Stimulated activated naive CD8-positive, alpha-beta T cell treated with anti-CD3 and anti-CD28 coated beads, Interleukin-15, amount 100 ng/mL, for 72 hours (primary cell): ENCODE data around the gene EEA1.

Experiments
- ATAC-seq: fragments of 150-1000 bp; cut with Tn5 transposase; 2 replicates; pipeline ENCODE4 v1.10.0; 2021; ENCODE audit warnings: mild to moderate bottlenecking, moderate library complexity
- DNase-seq, 2 donors: peaks; one replicate each; pipeline ENCODE4 v3.0.0; 2021 to 2022
- H3K27ac Mint-ChIP-seq, 2 donors: one replicate each; pipeline ENCODE4 v1.8.0; 2022; ENCODE audit warnings: mild to moderate bottlenecking in 2 of 2, mixed read lengths in 2 of 2, moderate library complexity in 2 of 2
- H3K27me3 Mint-ChIP-seq: one replicate; pipeline ENCODE4 v1.8.0; 2022; ENCODE audit warnings: mixed read lengths
- H3K4me1 Mint-ChIP-seq: one replicate; pipeline ENCODE4 v1.8.0; 2022; ENCODE audit warnings: mild to moderate bottlenecking, mixed read lengths
- H3K4me3 Mint-ChIP-seq, 2 donors: one replicate each; pipeline ENCODE4 v1.8.0; 2022; ENCODE audit warnings: mild to moderate bottlenecking in 2 of 2, mixed read lengths in 2 of 2, moderate library complexity in 1 of 2
- H3K9me3 Mint-ChIP-seq, 2 donors: one replicate each; pipeline ENCODE4 v1.8.0; 2022; ENCODE audit warnings: mixed read lengths in 2 of 2

The EEA1 gene

GRCh38 chr12:92947589-92948215, 18.6 kb upstream of the EEA1 start:
- DNase-seq (no peak), ATAC-seq (no peak)
- Mint-ChIP-seq H3K4me1 (no peaks in the 10 kb centered on the region), H3K4me3 (no peak overlapping the region), H3K27ac (peak overlapping the region in 1 of 2 donors; percentile 23), H3K27me3 (peaks cover 7% of the 10 kb centered on the region), H3K9me3 (no peaks in the 10 kb centered on the region)

GRCh38 chr12:92945659-92946220, 16.6 kb upstream of the EEA1 start:
- ATAC-seq: no peak
- Mint-ChIP-seq H3K4me1 (no peaks in the 10 kb centered on the region), H3K27me3 (peaks cover 7% of the 10 kb centered on the region), H3K9me3 (no peaks in the 10 kb centered on the region), H3K27ac (no peak overlapping the region), H3K4me3 (no peak overlapping the region)
- DNase-seq: no peak

GRCh38 chr12:92943482-92944250, 14.6 kb upstream of the EEA1 start:
- Mint-ChIP-seq H3K27ac (no peak overlapping the region), H3K27me3 (no peaks in the 10 kb centered on the region), H3K4me3 (no peak overlapping the region), H3K4me1 (no peaks in the 10 kb centered on the region), H3K9me3 (no peaks in the 10 kb centered on the region)
- no peak for ATAC-seq
- no peak for DNase-seq

GRCh38 chr12:92942905-92943304, 13.8 kb upstream of the EEA1 start:
- Mint-ChIP-seq H3K4me3 (no peak overlapping the region), H3K4me1 (no peaks in the 10 kb centered on the region), H3K9me3 (no peaks in the 10 kb centered on the region), H3K27ac (no peak overlapping the region), H3K27me3 (no peaks in the 10 kb centered on the region)
- DNase-seq (no peak), ATAC-seq (no peak)

- no peaks in the 10 kb centered on the region for H3K4me1 Mint-ChIP-seq
- no peak overlapping the region for H3K27ac Mint-ChIP-seq
- no peaks in the 10 kb centered on the region for H3K27me3 Mint-ChIP-seq
- no peak overlapping the region for H3K4me3 Mint-ChIP-seq
- no peak for DNase-seq
- ATAC-seq: no peak
- H3K9me3 Mint-ChIP-seq: no peaks in the 10 kb centered on the region
Measured at GRCh38 chr12:92939116-92939515, 10.0 kb upstream of the EEA1 start.

- ATAC-seq (no peak), DNase-seq (no peak)
- no peaks in the 10 kb centered on the region for H3K4me1 Mint-ChIP-seq
- no peaks in the 10 kb centered on the region for H3K27me3 Mint-ChIP-seq
- no peak overlapping the region for H3K4me3 Mint-ChIP-seq
- H3K27ac Mint-ChIP-seq: no peak overlapping the region
- H3K9me3 Mint-ChIP-seq: no peaks in the 10 kb centered on the region
Measured at GRCh38 chr12:92938638-92939037, 9.5 kb upstream of the EEA1 start.

GRCh38 chr12:92938018-92938417, 8.9 kb upstream of the EEA1 start:
- H3K27ac Mint-ChIP-seq: no peak overlapping the region
- H3K9me3 Mint-ChIP-seq: no peaks in the 10 kb centered on the region
- no peaks in the 10 kb centered on the region for H3K4me1 Mint-ChIP-seq
- peak; percentile 46 for ATAC-seq
- H3K27me3 Mint-ChIP-seq: no peaks in the 10 kb centered on the region
- DNase-seq: no peak
- H3K4me3 Mint-ChIP-seq: no peak overlapping the region

- Mint-ChIP-seq H3K4me3 (no peak overlapping the region), H3K27me3 (no peaks in the 10 kb centered on the region), H3K4me1 (peaks cover 7% of the 10 kb centered on the region), H3K27ac (no peak overlapping the region), H3K9me3 (no peaks in the 10 kb centered on the region)
- ATAC-seq: no peak
- no peak for DNase-seq
Measured at GRCh38 chr12:92933606-92934005, 4.5 kb upstream of the EEA1 start.

GRCh38 chr12:92930421-92930820, 1.3 kb upstream of the EEA1 start:
- Mint-ChIP-seq H3K27ac (peak overlapping the region in 1 of 2 donors; percentile 91), H3K4me1 (peaks cover 27% of the 10 kb centered on the region), H3K9me3 (no peaks in the 10 kb centered on the region), H3K4me3 (peak overlapping the region in 1 of 2 donors; percentile 90), H3K27me3 (no peaks in the 10 kb centered on the region)
- ATAC-seq (no peak), DNase-seq (no peak)

GRCh38 chr12:92929983-92930382, 888 bp upstream of the EEA1 start:
- DNase-seq (no peak), ATAC-seq (no peak)
- Mint-ChIP-seq H3K27me3 (no peaks in the 10 kb centered on the region), H3K27ac (peak overlapping the region; percentile 89 to 91), H3K4me3 (peak overlapping the region; percentile 90), H3K9me3 (no peaks in the 10 kb centered on the region), H3K4me1 (peaks cover 32% of the 10 kb centered on the region)

- peak overlapping the region; percentile 98 to 99 for H3K27ac Mint-ChIP-seq
- ATAC-seq: peak; percentile 61
- peak overlapping the region; percentile 88 to 89 for H3K4me3 Mint-ChIP-seq
- H3K9me3 Mint-ChIP-seq: no peaks in the 10 kb centered on the region
- DNase-seq: peak; percentile 65 to 71
- peaks cover 40% of the 10 kb centered on the region for H3K4me1 Mint-ChIP-seq
- H3K27me3 Mint-ChIP-seq: no peaks in the 10 kb centered on the region
Measured at GRCh38 chr12:92928421-92928961, 604 bp downstream of the EEA1 start.

- DNase-seq (no peak), ATAC-seq (no peak)
- Mint-ChIP-seq H3K4me1 (peaks cover 44% of the 10 kb centered on the region), H3K27me3 (no peaks in the 10 kb centered on the region), H3K27ac (peak overlapping the region; percentile 98 to 99), H3K4me3 (peak overlapping the region; percentile 80 to 89), H3K9me3 (no peaks in the 10 kb centered on the region)
Measured at GRCh38 chr12:92927436-92928281, 1.4 kb downstream of the EEA1 start.

GRCh38 chr12:92927055-92927435, 2.0 kb downstream of the EEA1 start:
- peak; percentile 26 for ATAC-seq
- Mint-ChIP-seq H3K27ac (peak overlapping the region; percentile 98 to 99), H3K9me3 (no peaks in the 10 kb centered on the region), H3K27me3 (no peaks in the 10 kb centered on the region), H3K4me3 (peak overlapping the region; percentile 80 to 89), H3K4me1 (peaks cover 48% of the 10 kb centered on the region)
- peak; percentile 33 to 50 for DNase-seq

- Mint-ChIP-seq H3K4me1 (peaks cover 52% of the 10 kb centered on the region), H3K9me3 (no peaks in the 10 kb centered on the region), H3K27me3 (no peaks in the 10 kb centered on the region), H3K27ac (peak overlapping the region in 1 of 2 donors; percentile 65), H3K4me3 (peak overlapping the region; percentile 80 to 89)
- DNase-seq (no peak), ATAC-seq (no peak)
Measured at GRCh38 chr12:92926549-92926948, 2.5 kb downstream of the EEA1 start.

- DNase-seq: peak in 1 of 2 donors; percentile 31
- Mint-ChIP-seq H3K4me3 (peak overlapping the region in 1 of 2 donors; percentile 32), H3K9me3 (no peaks in the 10 kb centered on the region), H3K27me3 (no peaks in the 10 kb centered on the region), H3K4me1 (peaks cover 31% of the 10 kb centered on the region), H3K27ac (no peak overlapping the region)
- ATAC-seq: peak; percentile 98
Measured at GRCh38 chr12:92921877-92922276, 7.2 kb downstream of the EEA1 start.
